Sigmoid colon (tissue), 7 donors: ENCODE results near the gene MAF. TPM values are rescaled to one million over a fixed set of nuclear protein-coding genes. Genes with fewer than 3 reads are reported as not detected.

Experiments used
- DNase-seq: peaks from one replicate; pipeline ENCODE4 v3.0.0-alpha.2; 2019
- H3K27ac ChIP-seq, 4 donors: fragments of 200-600 bp; sonication (generic); one replicate each; pipeline ENCODE4 v1.5.1; 2016 to 2019; ENCODE audit warnings: mild to moderate bottlenecking in 1 of 4
- H3K27me3 ChIP-seq, 3 donors: fragments of 200-600 bp; sonication (generic); one replicate each; pipeline ENCODE4 v1.5.1; 2019; ENCODE audit warnings: mild to moderate bottlenecking in 1 of 3
- H3K36me3 ChIP-seq, 4 donors: fragments of 200-600 bp; sonication (generic); one replicate each; pipeline ENCODE4 v1.5.1; 2016 to 2019
- H3K4me1 ChIP-seq, 4 donors: fragments of 200-600 bp; sonication (generic); one replicate each; pipeline ENCODE4 v1.5.1; 2017 to 2019
- H3K4me3 ChIP-seq, 4 donors: fragments of 200-600 bp; sonication (generic); one replicate each; pipeline ENCODE4 v1.5.1; 2017 to 2019; ENCODE audit warnings: mild to moderate bottlenecking in 2 of 4, moderate library complexity in 1 of 4
- H3K9me3 ChIP-seq, 4 donors: fragments of 200-600 bp in 3 of 4; sonication (generic) in 3 of 4; one replicate each; pipeline versions ENCODE4 v1.5.1 to v1.6.1; 2013 to 2019
- CTCF ChIP-seq, 4 experiments: fragments of 450-650 bp in 3 of 4; fragments of 200-600 bp in 1 of 4; IDR thresholded peaks; one replicate each; pipeline ENCODE4 v1.5.1; 2016 to 2019; ENCODE audit warnings: antibody characterized with exemption in 4 of 4, mild to moderate bottlenecking in 3 of 4, moderate library complexity in 2 of 4
- EP300 ChIP-seq, 4 donors: sonication (generic); formaldehyde crosslinking; IDR thresholded peaks; one replicate each; pipeline ENCODE4 v1.6.1; 2017; ENCODE audit warnings: antibody characterized with exemption in 4 of 4
- POLR2A ChIP-seq, 2 donors: fragments of 450-650 bp; IDR thresholded peaks; one replicate each; pipeline ENCODE4 v1.6.1; 2016; ENCODE audit warnings: antibody characterized with exemption in 2 of 2, mild to moderate bottlenecking in 2 of 2, moderate library complexity in 2 of 2
- POLR2AphosphoS5 ChIP-seq, 4 donors: sonication (generic); formaldehyde crosslinking; IDR thresholded peaks; one replicate each; pipeline ENCODE4 v1.6.1; 2017; ENCODE audit warnings: antibody characterized with exemption in 4 of 4
- WGBS, 2 donors: extraction: QIAGEN DNeasy Blood & Tissue Kit; methylation state at CpG; one replicate each; pipeline ENCODE4 v1.1.7; 2013; 5-methylcytosine and 5-hydroxymethylcytosine counted together
- intact Hi-C: fragments of 100-400 bp; cut with DNase I; formaldehyde crosslinking; loops from one replicate; pipeline ENCODE4 v1.15.1; 2023
- polyA plus RNA-seq, 3 donors: library from polyadenylated mRNA; stranded (reverse); fragments of 200-250 nt; gene quantifications; one replicate each; pipeline ENCODE4 v1.2.3, GENCODE V29; 2013
- total RNA-seq, 4 donors: library from RNA; depleted of rRNA; stranded (reverse); fragments of >200 nt; gene quantifications; one replicate each; pipeline ENCODE4 v1.1.0, GENCODE V29; 2016
- donor health status: healthy with polysubstance abuse.
- donor health status: Bipolar disorder and iron deficiency.
- donor health status: healthy.

MAF gene
- total and polyA plus RNA-seq, 7 donors, result 6.0 to 46.3 (median 19.1) TPM

GRCh38 chr16:79571903-79572535, 28.5 kb downstream of the MAF start:
- intact Hi-C loops, result no loop called here
- H3K9me3 ChIP-seq, result no peaks in the 10 kb centered on the region
- no peaks in the 10 kb centered on the region for H3K27me3 ChIP-seq
- 56 to 73% methylated on average over 9 of the region's 9 CpGs for WGBS, 2 donors
- peaks cover 0 to 15% (median 3%) of the 10 kb centered on the region in 4 donors for H3K4me1 ChIP-seq
- H3K36me3 ChIP-seq, result no peaks in the 10 kb centered on the region
- H3K4me3 ChIP-seq, result no peak overlapping the region
- TF ChIP-seq POLR2A (IDR thresholded peaks at IDR 0.05) (no peak), EP300 (IDR thresholded peaks at IDR 0.05) (no peak), CTCF (IDR thresholded peaks at IDR 0.05) (no peak), POLR2AphosphoS5 (IDR thresholded peaks at IDR 0.05) (no peak)
- H3K27ac ChIP-seq, result no peak overlapping the region
- DNase-seq, result no peak

- Histone ChIP-seq H3K4me1 (peaks cover 0 to 15% (median 3%) of the 10 kb centered on the region in 4 donors), H3K27me3 (no peaks in the 10 kb centered on the region), H3K27ac (peak overlapping the region in 1 of 4 donors; percentile 4), H3K36me3 (no peaks in the 10 kb centered on the region), H3K9me3 (no peaks in the 10 kb centered on the region), H3K4me3 (peak overlapping the region in 3 of 4 donors; percentile 6 to 18 (median 12))
- 31 to 45% methylated on average over 8 of the region's 8 CpGs for WGBS, 2 donors
- intact Hi-C loops, result no loop called here
- TF ChIP-seq EP300 (IDR thresholded peaks at IDR 0.05) (no peak), POLR2AphosphoS5 (IDR thresholded peaks at IDR 0.05) (peak in 1 of 4 donors; percentile 31)
- no peak for DNase-seq
Observed at GRCh38 chr16:79571065-79571902, 29.3 kb downstream of the MAF start.

GRCh38 chr16:79564671-79565107, 35.8 kb downstream of the MAF start:
- Histone ChIP-seq H3K9me3 (no peaks in the 10 kb centered on the region), H3K4me3 (no peak overlapping the region), H3K27me3 (no peaks in the 10 kb centered on the region), H3K4me1 (no peaks in the 10 kb centered on the region), H3K36me3 (no peaks in the 10 kb centered on the region), H3K27ac (no peak overlapping the region)
- WGBS, 2 donors, result 66 to 85% methylated on average over 6 of the region's 6 CpGs
- intact Hi-C loops, result no loop called here
- TF ChIP-seq EP300 (IDR thresholded peaks at IDR 0.05) (no peak), POLR2A (IDR thresholded peaks at IDR 0.05) (no peak), CTCF (IDR thresholded peaks at IDR 0.05) (no peak)
- DNase-seq, result no peak

GRCh38 chr16:79563921-79564320, 36.6 kb downstream of the MAF start:
- TF ChIP-seq CTCF (IDR thresholded peaks at IDR 0.05) (no peak), EP300 (IDR thresholded peaks at IDR 0.05) (no peak), POLR2AphosphoS5 (IDR thresholded peaks at IDR 0.05) (no peak), POLR2A (IDR thresholded peaks at IDR 0.05) (no peak)
- Histone ChIP-seq H3K36me3 (no peaks in the 10 kb centered on the region), H3K4me1 (no peaks in the 10 kb centered on the region), H3K4me3 (no peak overlapping the region), H3K27me3 (no peaks in the 10 kb centered on the region), H3K9me3 (no peaks in the 10 kb centered on the region), H3K27ac (no peak overlapping the region)
- WGBS, 2 donors, result 65 to 84% methylated on average over 4 of the region's 4 CpGs
- DNase-seq, result no peak
- intact Hi-C loops, result no loop called here

GRCh38 chr16:79562166-79562823, 38.2 kb downstream of the MAF start:
- intact Hi-C loops, result no loop called here
- no peak for TF ChIP-seq POLR2A (IDR thresholded peaks at IDR 0.05)
- no peak for TF ChIP-seq POLR2AphosphoS5 (IDR thresholded peaks at IDR 0.05)
- no peak for TF ChIP-seq CTCF (IDR thresholded peaks at IDR 0.05)
- no peak for TF ChIP-seq EP300 (IDR thresholded peaks at IDR 0.05)
- Histone ChIP-seq H3K9me3 (no peaks in the 10 kb centered on the region), H3K27ac (no peak overlapping the region), H3K27me3 (no peaks in the 10 kb centered on the region), H3K36me3 (no peaks in the 10 kb centered on the region), H3K4me3 (no peak overlapping the region), H3K4me1 (no peaks in the 10 kb centered on the region)
- WGBS, 2 donors, result 70 to 84% methylated on average over 5 of the region's 5 CpGs
- DNase-seq, result no peak
